NCI-H1092 treated with DMSO at 0.1 percent for 48 hours (cell line): Measurements from ENCODE around the gene DMRTC1.
"Not testable (repeated sequence)": the region's sequence is repeated elsewhere in the genome, so short reads cannot be mapped to it uniquely, and the experiment has no call there.

Experiments used
- DNase-seq: peaks from one replicate; lab custom pipeline; 2025; lab: John Stamatoyannopoulos, UW

Gene DMRTC1, protein sequence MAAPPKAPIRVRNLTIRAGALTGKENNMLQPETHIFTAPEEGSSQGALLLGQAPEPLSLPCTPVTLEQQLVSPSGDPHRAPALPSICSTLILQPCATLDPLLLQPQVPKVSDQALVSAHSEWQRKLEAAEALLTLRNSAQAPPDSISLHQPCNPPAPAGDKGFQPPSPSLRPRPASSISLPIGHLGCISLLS

DNA sequence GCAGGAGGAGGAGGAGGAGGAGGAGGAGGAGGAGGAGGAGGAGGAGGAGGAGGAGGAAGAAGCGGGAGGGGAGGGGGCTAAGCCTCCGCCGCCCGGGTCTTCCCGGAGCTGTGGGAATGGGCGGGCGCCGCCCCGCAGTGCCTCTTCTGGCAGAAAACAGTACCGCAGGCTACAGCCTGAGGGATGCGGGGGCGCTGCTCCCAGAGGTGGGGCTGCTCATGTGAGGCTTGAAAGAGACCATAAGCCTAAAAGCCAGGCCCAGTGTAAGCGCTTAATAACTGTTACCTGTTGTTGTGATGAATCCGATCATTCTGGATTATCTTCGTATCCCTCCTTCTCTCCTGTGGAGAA lies at the start of gene DMRTC1:
TSS of gene DMRTC1 (minus strand) at position 19 of the 351 bp plus-strand sequence. CDS start 68,143 bp downstream, outside the sequence.
- DNase-seq: not testable (repeated sequence)

- DNase-seq: not testable (repeated sequence)
Observed at GRCh38 chrX:72980894-72981469, 37.3 kb upstream of the DMRTC1 start.

DNA sequence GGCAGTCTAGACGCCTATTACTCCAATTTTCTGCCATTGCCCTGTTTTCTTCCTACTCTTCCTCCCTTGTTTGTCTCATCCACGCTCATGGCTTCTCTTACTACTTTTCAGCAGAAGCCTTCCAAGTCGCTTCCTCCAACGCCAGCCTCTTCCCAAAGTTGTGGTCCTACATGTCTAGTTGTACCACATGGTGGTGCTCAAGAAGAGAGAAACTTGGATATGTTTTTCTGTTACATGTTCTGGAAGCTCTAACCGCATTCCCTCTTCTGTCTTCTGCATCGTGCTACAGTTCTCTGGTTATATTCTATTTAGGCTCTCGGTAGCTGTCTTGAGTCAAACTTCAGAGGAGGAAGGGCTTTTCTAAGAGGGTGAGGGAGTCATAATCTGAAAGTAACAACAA lies 31.2 kb upstream of the DMRTC1 start:
- DNase-seq: not testable (repeated sequence)

DNA sequence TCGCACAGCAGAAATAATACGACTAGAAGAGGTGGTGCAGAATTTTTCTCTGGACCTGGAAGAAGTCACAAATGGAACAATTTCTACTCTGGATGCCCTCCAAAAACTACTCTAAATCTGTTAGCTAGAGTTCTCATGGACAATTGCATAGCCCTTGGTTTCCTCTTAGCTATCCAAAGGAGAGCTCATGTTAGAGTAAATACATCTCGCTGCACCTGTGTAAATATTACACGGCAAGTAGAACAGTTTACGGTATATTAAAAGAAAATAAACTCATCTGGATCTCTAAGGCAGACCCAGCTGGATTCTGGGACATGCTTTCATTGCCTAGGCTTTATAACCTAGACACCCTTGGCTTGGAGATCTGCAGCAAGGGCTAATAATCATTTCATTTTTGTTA lies 28.2 kb upstream of the DMRTC1 start:
- not testable (repeated sequence) for DNase-seq

DNA sequence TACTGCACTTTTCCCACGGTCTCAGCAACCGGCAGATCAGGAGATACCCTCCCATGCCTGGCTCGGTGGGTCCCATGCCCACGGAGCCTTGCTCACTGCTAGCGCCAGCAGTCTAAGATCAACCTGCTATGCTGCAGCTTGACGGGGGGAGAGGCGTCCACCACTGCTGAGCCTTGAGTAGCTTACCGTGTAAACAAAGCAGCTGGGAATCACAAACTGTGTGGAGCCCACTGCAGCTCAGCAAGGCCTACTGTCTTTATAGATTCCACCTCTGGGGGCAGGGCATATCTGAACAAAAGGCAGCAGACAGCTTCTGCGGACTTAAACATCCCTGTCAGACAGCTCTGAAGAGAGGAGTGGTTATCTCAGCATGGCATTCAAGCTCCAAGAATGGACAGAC lies 16.3 kb upstream of the DMRTC1 start:
- DNase-seq: not testable (repeated sequence)

DNA sequence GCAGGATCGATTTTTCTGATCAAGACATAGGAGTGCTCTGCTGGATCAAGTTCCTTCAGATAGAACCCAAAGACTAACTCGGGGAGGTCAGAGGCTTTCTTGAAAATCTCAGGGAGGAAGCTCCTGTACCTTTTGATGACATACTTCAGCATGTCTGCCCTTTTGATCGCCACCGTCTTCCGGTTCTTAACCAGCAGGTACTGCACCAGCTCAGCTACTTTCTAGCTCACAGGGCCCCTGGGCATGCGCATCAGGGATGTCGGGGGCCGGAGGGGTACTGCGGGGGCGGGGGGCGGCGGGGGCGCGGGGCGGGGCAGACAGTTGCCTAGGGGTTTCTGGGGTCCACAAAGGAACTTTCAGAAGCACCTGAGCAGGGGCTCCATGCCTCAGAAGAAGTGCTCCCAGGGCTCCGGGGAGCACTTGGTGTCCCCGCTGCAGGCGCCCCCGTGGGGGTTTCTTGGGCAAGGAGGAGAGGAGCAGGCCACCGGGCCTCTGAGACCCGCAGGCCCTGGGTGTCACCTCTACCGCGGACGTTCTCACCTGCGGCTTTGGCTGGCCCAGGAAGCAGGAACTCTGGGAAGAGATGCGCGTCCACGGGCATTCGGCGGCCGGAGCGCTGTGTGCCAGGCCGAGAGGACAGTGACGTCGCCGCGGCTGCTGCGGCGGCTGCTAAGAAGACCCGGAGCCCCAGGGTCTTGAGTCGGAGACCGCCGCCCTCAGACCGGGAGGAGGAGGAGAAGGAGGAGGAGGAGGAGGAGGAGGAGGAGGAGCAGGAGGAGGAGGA lies 410 bp downstream of the DMRTC1 start:
- DNase-seq: not testable (repeated sequence)

- not testable (repeated sequence) for DNase-seq
Observed at GRCh38 chrX:72942272-72942671, 1.4 kb downstream of the DMRTC1 start.

GRCh38 chrX:72937906-72938305 lies 5.7 kb downstream of the DMRTC1 start, which contains the start of gene FAM236A:
FAM236A (plus strand) TSS chrX:72938206; CDS start chrX:72938263, 57 bp downstream.
- not testable (repeated sequence) for DNase-seq

- DNase-seq: not testable (repeated sequence)
Observed at GRCh38 chrX:72936882-72937455, 6.7 kb downstream of the DMRTC1 start.

DNA sequence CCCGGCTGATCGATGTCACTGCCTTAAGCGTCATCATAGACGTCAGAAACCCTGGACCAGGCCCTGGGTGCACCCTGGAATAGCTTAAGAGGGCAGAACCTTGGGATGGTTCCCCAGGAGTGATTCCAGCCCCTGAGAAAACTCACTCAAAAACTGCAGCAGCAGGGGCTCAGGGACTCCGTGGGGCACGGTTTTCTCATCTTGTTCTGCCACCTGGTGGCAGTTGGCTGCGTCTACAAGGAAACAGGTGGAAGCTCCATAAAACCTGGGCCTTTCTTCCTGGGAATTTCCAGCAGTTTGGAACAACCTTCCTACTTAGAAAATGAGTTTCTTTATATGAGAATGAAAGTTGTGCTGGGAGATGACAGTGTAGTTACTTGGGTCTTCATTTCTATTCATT lies 7.2 kb downstream of the DMRTC1 start:
- not testable (repeated sequence) for DNase-seq

GRCh38 chrX:72932283-72932682 lies 11.4 kb downstream of the DMRTC1 start:
- not testable (repeated sequence) for DNase-seq

DNA sequence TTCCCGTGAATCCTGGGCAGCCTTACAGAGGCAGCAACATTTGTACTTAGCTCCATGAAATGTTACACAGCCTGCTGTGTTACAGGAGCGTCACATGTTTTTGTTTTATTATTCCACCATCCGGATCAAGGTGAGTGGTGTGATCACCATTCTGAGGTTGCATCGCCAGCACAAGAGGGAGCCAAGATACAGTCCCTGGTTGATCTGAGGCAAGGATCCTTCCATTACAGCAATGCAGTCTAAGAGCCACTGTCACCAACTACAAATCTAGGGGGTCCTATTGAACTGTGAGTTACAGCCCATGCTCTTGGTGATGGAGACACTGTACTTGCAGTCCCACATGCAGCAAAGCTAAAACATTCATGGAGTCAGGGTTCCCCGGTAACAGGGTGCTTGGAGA lies 27.5 kb downstream of the DMRTC1 start:
- DNase-seq: not testable (repeated sequence)

DNA sequence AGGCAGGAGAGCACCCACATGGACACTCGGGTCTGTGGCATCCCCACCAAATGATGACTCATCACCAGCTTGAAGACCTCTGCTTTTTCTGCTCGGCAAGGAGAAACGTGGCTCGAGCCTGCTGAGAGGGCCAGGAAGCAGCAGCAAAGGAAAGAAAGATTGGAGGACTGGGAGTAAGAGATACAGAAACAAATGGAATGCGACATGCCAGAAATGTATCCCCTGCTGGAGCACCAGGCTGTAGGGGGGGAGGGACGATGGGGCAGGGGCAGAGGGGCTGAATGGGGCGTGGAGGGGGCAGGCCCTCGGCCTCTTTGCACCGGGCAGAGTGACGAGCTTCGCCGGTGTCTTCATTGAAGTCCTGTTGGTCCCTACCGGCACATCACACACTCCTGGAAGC lies 31.3 kb downstream of the DMRTC1 start, which contains the start of gene FAM236C:
TSS of gene FAM236C (plus strand) at position 301 of the 400 bp plus-strand sequence. CDS start 100 bp downstream, outside the sequence.
- DNase-seq: not testable (repeated sequence)

- DNase-seq: not testable (repeated sequence)
Observed at GRCh38 chrX:72889740-72890139, 53.9 kb downstream of the DMRTC1 start.

GRCh38 chrX:72882898-72883297 lies 60.7 kb downstream of the DMRTC1 start:
- not testable (repeated sequence) for DNase-seq

DNA sequence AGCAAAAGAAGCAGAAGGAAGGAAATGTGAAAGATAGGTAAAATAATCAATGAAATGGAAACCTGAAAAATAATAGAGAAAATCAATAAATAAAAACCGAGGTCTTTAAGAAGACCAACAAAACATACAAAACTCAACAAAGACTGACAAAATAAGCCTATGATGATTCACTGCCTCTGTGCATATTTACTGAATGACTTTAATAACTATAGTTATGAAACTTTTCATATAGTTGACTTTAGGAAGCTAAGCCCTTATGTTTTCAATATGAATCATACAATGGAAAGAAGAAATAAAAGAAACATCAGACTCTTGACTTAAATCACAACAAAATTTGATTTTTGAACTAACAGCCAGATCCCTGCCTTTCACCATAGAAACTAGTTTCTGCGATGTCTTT lies 106.1 kb downstream of the DMRTC1 start:
- not testable (repeated sequence) for DNase-seq

DNA sequence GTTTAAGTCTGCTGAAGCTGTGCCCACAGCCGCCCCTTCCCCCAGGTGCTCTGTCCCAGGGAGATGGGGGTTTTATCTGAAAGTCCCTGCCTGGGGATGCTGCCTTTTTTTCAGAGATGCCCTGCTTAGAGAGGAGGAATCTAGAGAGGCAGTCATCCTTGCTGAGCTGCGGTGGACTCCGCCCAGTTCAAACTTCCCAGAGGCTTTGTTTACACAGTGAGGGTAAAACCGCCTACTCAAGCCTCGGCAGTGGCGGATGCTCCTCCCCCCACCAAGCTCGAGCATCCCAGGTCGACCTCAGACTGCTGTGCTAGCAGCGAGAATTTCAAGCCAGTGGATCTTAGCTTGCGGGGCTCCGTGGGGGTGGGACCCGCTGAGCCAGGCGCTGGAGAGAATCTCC lies 112.9 kb downstream of the DMRTC1 start:
- DNase-seq: not testable (repeated sequence)
